Right atrium auricular region (tissue), 2 donors: ENCODE data around the gene CFAP92. TPM values are rescaled to one million over a fixed set of nuclear protein-coding genes. Genes with fewer than 3 reads are reported as not detected.

Source experiments
- DNase-seq: peaks from one replicate; pipeline ENCODE4 v3.0.0-alpha.2; 2019; ENCODE audit warnings: low spot score
- H3K27ac ChIP-seq, 2 donors: fragments of 200-600 bp; sonication (generic); 1 replicate in 1 of 2; 2 replicates in 1 of 2; pipeline ENCODE4 v1.5.1; 2016 to 2019
- H3K27me3 ChIP-seq, 2 donors: fragments of 200-600 bp; sonication (generic); one replicate each; pipeline versions ENCODE4 v1.5.1 to v1.6.0; 2017 to 2019
- H3K36me3 ChIP-seq: fragments of 200-600 bp; sonication (generic); one replicate; pipeline ENCODE4 v1.5.1; 2016
- H3K4me1 ChIP-seq, 2 donors: fragments of 200-600 bp; sonication (generic); one replicate each; pipeline versions ENCODE4 v1.5.1 to v1.6.0; 2017 to 2019
- H3K4me3 ChIP-seq, 2 donors: fragments of 200-600 bp; sonication (generic); 1 replicate in 1 of 2; 2 replicates in 1 of 2; pipeline ENCODE4 v1.5.1; 2017 to 2019; ENCODE audit warnings: mild to moderate bottlenecking in 1 of 2, moderate library complexity in 1 of 2
- H3K9me3 ChIP-seq, 2 donors: fragments of 200-600 bp; sonication (generic); one replicate each; pipeline ENCODE4 v1.5.1; 2019
- total RNA-seq, 2 donors: library from RNA; depleted of rRNA; stranded (reverse); fragments of >200 nt; gene quantifications; one replicate each; pipeline ENCODE4 v1.1.0, GENCODE V29; 2016
- TF ChIP-seq, protein P1 (sequence below), 2 donors: fragments of 200-600 bp; sonication (generic); IDR thresholded peaks; one replicate each; pipeline ENCODE4 v1.5.1; 2019; ENCODE audit warnings: antibody characterized with exemption in 2 of 2

Gene CFAP92
- total RNA-seq, 2 donors from 2014 or later, result not detected

DNA sequence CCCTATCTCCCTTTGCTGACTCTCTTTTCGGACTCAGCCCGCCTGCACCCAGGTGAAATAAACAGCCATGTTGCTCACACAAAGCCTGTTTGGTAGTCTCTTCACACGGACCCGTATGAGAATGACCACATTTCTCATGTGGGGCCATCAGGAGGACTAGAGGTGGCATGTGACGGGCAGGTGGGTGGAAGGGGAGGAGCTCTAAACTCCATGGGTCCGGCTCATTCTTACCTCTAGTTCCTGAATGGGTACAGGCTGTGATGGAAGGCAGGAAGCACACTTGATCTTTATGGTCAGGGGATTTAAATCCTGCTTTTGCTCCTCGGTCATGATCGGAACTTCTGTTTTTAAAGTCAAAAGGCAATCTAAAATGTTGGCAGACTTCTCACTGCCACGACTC lies 28.6 kb downstream of the CFAP92 start:
- TF ChIP-seq, protein P1, sequence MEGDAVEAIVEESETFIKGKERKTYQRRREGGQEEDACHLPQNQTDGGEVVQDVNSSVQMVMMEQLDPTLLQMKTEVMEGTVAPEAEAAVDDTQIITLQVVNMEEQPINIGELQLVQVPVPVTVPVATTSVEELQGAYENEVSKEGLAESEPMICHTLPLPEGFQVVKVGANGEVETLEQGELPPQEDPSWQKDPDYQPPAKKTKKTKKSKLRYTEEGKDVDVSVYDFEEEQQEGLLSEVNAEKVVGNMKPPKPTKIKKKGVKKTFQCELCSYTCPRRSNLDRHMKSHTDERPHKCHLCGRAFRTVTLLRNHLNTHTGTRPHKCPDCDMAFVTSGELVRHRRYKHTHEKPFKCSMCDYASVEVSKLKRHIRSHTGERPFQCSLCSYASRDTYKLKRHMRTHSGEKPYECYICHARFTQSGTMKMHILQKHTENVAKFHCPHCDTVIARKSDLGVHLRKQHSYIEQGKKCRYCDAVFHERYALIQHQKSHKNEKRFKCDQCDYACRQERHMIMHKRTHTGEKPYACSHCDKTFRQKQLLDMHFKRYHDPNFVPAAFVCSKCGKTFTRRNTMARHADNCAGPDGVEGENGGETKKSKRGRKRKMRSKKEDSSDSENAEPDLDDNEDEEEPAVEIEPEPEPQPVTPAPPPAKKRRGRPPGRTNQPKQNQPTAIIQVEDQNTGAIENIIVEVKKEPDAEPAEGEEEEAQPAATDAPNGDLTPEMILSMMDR (IDR thresholded peaks at IDR 0.05), result no peak
- H3K27ac ChIP-seq, result no peak overlapping the region
- no peaks in the 10 kb centered on the region for H3K27me3 ChIP-seq
- DNase-seq, result no peak
- no peaks in the 10 kb centered on the region for H3K36me3 ChIP-seq
- no peaks in the 10 kb centered on the region for H3K9me3 ChIP-seq
- no peak overlapping the region for H3K4me3 ChIP-seq
- H3K4me1 ChIP-seq, result peaks cover 0 to 2% of the 10 kb centered on the region in 2 donors

DNA sequence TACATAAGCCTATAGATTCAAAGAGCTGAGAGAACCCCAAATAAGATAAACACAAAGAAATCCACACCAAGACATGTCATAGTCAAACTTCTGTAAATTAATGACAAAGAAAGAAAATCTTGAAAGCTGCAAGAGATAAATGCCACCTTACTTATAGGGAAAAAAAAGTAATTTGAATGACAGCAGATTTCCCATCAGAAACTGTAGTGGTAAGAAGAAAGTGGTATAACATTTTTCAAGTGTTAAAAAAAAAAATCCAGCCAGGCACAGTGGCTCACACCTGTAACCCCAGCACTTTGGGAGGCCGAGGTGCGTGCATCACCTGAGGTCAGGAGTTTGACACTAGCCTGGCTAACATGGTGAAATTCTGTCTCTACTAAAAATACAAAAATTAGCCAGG lies 37.4 kb downstream of the CFAP92 start:
- no peak for DNase-seq
- TF ChIP-seq, protein P1 (IDR thresholded peaks at IDR 0.05), result no peak
- Histone ChIP-seq H3K9me3 (no peaks in the 10 kb centered on the region), H3K4me3 (no peak overlapping the region), H3K27me3 (no peaks in the 10 kb centered on the region), H3K27ac (no peak overlapping the region), H3K36me3 (no peaks in the 10 kb centered on the region), H3K4me1 (no peaks in the 10 kb centered on the region)

DNA sequence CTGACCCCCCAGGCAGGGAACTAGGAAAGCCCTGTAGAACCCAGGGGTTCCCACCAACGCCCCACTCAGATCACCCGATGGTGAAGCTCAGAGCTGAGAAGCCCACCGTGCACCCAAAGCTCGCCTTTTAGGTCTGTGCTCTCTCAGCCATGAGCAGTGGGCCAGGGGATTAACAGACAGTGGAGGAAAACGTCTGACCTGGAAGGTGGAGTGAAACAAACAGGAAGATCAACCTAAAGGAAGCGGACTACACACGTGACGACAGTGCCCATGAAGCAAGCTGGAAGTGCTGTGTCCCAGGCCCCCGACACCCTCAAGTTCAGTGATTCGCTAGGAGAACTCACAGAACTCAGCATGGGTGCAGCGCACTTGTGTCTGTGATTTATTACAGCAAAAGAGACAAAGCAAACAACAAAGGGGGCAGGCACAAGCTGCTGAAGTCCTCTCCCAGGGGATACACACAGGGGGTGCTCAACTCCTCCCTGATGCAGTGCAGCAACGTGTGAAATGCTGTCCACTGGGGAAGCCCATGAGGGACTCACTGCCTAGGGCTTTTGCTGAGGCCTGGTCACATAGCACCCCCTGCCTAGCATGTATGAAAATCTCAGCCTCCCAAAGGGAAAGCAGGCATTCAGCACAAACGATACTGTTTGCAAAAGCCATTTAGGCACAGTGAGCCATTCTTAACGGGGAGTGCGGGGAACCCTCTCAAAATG lies 43.5 kb downstream of the CFAP92 start:
- Histone ChIP-seq H3K4me3 (no peak overlapping the region), H3K9me3 (no peaks in the 10 kb centered on the region), H3K36me3 (no peaks in the 10 kb centered on the region), H3K27me3 (no peaks in the 10 kb centered on the region), H3K27ac (no peak overlapping the region), H3K4me1 (no peaks in the 10 kb centered on the region)
- no peak for DNase-seq
- TF ChIP-seq, protein P1 (IDR thresholded peaks at IDR 0.05), result peak in 1 of 2 donors; percentile 39

DNA sequence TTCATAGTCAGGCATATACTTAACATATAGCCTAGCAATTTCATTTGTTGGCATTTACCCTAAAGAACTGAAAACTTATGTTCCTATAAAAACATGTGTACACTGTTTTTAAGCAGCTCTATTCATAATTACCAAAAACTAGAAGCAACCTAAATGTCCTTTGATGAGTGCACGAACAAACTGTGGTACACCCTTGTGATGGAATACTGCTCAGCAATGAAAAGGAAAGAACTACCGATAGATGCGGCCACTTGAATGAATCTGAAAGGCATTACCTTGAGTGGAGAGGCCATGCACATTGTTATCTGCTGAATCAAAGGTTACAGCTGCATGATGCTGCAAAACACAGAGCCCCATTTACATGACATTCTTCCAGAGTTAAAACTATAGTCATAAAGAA lies 44.7 kb downstream of the CFAP92 start:
- no peaks in the 10 kb centered on the region for H3K27me3 ChIP-seq
- TF ChIP-seq, protein P1 (IDR thresholded peaks at IDR 0.05), result no peak
- H3K9me3 ChIP-seq, result no peaks in the 10 kb centered on the region
- no peaks in the 10 kb centered on the region for H3K4me1 ChIP-seq
- no peak for DNase-seq
- no peak overlapping the region for H3K27ac ChIP-seq
- H3K4me3 ChIP-seq, result no peak overlapping the region
- no peaks in the 10 kb centered on the region for H3K36me3 ChIP-seq

DNA sequence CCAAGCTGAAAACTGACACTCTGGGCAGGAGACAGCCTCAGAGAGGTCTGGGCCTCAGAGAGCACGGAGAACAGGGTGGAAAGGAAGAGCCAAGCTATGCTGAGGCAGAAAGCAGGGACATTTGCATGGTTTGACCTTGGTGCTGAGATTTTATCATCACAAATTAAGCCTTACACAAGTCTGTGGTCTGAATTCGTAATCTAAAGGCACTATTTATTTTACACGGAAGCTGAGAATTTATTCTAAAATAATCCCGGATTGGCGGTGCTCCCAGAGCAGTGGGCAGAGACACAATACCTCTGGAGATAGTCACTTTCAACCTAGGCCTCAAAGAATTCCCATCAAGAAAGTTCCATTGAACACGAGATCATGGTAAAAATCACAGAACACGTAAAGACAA lies 47.5 kb downstream of the CFAP92 start:
- DNase-seq, result no peak
- Histone ChIP-seq H3K27ac (no peak overlapping the region), H3K9me3 (no peaks in the 10 kb centered on the region), H3K4me3 (no peak overlapping the region), H3K4me1 (no peaks in the 10 kb centered on the region), H3K27me3 (no peaks in the 10 kb centered on the region), H3K36me3 (no peaks in the 10 kb centered on the region)
- TF ChIP-seq, protein P1 (IDR thresholded peaks at IDR 0.05), result no peak

DNA sequence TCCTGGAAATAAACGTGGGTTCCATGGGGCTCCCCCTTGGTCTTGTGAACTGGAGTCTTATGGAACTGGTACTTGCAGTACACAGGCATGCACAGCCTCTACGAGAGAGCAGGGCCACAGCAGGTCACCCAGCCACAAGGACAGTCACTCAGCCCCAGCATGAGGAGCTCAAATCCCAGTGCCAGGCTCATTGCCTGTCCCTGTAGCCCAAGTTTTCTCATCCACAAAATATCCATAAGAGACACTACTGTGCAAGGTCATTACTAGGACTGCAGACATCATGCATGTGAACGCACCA lies 48.0 kb downstream of the CFAP92 start:
- no peaks in the 10 kb centered on the region for H3K27me3 ChIP-seq
- DNase-seq, result no peak

More for the DNA sequence above, 48.0 kb downstream of the CFAP92 start:
- TF ChIP-seq, protein P1 (IDR thresholded peaks at IDR 0.05), result no peak
- no peak overlapping the region for H3K27ac ChIP-seq
- no peak overlapping the region for H3K4me3 ChIP-seq
- no peaks in the 10 kb centered on the region for H3K9me3 ChIP-seq
- H3K4me1 ChIP-seq, result no peaks in the 10 kb centered on the region
- no peaks in the 10 kb centered on the region for H3K36me3 ChIP-seq
